Gastrocnemius medialis (tissue), 4 donors: ENCODE results near the gene MPPED2.

Experiments
- CTCF ChIP-seq, 5 experiments: fragments of 450-650 bp in 3 of 5; fragments of 200-600 bp in 2 of 5; sonication (generic) in 2 of 5; IDR thresholded peaks in 4 of 5; conservative IDR thresholded peaks in 1 of 5; 1 replicate in 4 of 5; 2 replicates in 1 of 5; pipeline ENCODE4 v1.5.1; 2016 to 2019; ENCODE audit warnings: antibody characterized with exemption in 5 of 5, mild to moderate bottlenecking in 3 of 5, moderate library complexity in 3 of 5
- POLR2A ChIP-seq, 2 donors: fragments of 450-650 bp; IDR thresholded peaks; one replicate each; pipeline ENCODE4 v1.6.1; 2017; ENCODE audit warnings: antibody characterized with exemption in 2 of 2, mild to moderate bottlenecking in 2 of 2, moderate library complexity in 2 of 2

GRCh38 chr11:30488304-30488998 lies 97.7 kb downstream of the MPPED2 start:
- TF ChIP-seq CTCF (IDR thresholded peaks at IDR 0.05 in 4 of 5, conservative IDR thresholded peaks at IDR 0.05 in 1 of 5) = no peak
- no peak for TF ChIP-seq POLR2A (IDR thresholded peaks at IDR 0.05)
